ENCODE results near the gene GLT8D2.

The GLT8D2 gene

GRCh38 chr12:103997286-103997900 is 52.6 kb downstream of the GLT8D2 start:
- DNase-seq = no peak

- DNase-seq = no peak
Observed at GRCh38 chr12:103996595-103996994, 53.4 kb downstream of the GLT8D2 start.

DNA sequence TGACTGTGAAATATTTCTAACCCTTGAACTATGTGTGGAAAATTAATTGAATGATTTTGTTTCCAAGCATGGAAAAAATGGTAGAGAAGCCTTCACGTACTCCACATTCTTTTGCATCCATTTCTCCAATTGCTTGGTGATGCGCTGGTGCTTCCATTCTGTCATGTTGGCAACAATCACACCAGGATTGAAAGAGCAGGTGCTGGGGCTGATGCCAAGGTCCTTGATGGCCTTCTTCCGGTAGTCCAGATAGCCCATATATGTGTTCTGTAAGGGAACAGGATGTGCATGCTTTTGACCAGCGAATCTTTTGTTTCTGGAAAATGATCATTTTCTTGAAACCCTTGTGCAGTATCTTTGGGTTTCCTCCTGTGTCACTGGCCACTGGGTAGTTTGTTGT is 55.8 kb downstream of the GLT8D2 start:
- DNase-seq = no peak

DNA sequence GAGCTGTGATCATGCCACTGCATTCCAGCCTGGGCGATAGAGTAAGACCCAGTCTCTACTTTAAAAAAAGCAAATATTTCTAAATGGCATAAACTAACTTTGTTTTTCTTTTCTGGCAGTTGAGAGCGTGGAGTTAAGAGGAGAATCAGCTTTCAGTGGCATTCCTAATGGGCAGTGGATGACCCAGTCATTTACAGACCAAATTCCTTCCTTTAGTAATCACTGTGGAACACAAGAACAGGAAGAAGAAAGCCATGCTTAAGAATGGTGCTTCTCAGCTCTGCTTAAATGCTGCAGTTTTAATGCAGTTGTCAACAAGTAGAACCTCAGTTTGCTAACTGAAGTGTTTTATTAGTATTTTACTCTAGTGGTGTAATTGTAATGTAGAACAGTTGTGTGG is 63.2 kb downstream of the GLT8D2 start:
- no peak for DNase-seq

- DNase-seq = no peak
Observed at GRCh38 chr12:103978384-103978982, 71.5 kb downstream of the GLT8D2 start.

DNA sequence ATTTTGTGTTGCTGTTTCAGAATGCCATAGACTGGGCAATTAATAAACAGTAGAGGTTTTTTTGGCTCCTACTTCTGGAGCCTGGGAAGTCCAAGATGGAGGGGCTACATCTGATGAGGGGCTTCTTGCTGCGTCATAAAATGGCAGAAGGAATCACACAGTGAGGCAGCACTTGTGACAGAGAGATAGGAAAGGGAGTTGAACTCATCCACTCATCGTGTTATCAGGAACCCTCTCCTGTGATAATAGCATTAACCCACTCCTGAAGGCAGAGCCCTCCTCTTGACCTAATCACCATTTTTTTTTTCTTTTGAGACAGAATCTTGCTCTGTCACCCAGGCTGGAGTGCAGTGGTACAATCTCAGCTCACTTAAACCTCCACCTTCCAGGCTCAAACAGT is 74.6 kb downstream of the GLT8D2 start:
- no peak for DNase-seq

GRCh38 chr12:103973909-103974308 is 76.1 kb downstream of the GLT8D2 start:
- DNase-seq = no peak

DNA sequence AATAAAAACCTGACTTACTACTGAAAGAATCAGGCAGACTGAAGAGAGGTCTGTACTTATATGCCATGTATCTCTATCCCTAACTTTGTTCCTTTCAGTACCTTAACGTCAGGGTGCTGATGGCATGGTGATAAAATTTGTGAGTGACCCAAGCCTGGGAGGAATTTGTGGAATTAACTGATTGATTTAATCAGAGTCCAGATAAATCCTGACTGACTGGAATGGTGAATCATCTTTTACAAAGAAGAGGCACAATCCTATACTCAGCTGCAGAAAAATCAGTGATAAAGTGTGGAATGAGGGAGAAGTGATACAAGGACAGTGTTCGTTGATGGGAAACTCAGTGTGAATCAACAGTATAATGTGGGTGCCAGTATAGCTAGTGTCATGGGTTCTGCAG is 80.6 kb downstream of the GLT8D2 start:
- no peak for DNase-seq

GRCh38 chr12:103966736-103967135 is 83.3 kb downstream of the GLT8D2 start:
- no peak for DNase-seq

GRCh38 chr12:103965590-103966504 is 84.1 kb downstream of the GLT8D2 start, which contains the start of gene TDG:
TDG (plus strand) TSS chr12:103965872; CDS start chr12:103966038, 166 bp downstream.
- DNase-seq = peak; percentile 91

DNA sequence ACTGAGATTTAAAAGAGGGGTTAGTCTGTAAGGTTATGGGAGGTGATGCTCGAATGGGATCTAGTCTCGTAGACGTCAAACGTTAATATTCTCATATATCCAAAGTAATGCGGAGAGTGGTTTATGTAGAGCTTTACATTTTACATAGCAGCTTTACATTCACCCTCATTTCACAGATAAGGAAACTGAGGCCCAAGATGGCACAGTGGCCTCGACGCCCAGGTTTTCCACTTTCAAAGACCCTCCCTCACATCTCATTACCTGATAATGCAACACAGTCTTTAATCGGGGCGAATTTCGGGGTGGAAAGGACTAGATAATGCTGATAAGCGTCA is 84.8 kb downstream of the GLT8D2 start:
- no peak for DNase-seq

DNA sequence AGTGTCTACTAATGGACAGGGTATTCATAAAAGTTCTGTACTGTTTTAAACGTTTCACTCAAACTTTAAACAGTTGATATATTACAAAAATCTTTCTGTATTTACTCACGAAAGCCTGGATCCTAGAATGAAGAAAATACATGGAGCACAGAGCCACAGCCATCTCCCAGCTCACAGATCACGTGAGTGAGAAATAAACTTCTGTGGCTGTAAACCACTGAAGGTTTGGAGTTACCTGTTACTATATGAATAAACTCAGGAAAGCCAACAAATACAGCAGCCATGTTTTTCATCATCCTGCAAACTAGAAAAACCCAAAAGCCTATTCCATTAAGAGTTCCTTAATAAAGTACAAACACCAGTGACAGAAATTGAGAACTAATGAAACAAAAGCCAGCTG is 85.2 kb downstream of the GLT8D2 start:
- DNase-seq = no peak

GRCh38 chr12:103962493-103962892 is 87.5 kb downstream of the GLT8D2 start:
- no peak for DNase-seq

DNA sequence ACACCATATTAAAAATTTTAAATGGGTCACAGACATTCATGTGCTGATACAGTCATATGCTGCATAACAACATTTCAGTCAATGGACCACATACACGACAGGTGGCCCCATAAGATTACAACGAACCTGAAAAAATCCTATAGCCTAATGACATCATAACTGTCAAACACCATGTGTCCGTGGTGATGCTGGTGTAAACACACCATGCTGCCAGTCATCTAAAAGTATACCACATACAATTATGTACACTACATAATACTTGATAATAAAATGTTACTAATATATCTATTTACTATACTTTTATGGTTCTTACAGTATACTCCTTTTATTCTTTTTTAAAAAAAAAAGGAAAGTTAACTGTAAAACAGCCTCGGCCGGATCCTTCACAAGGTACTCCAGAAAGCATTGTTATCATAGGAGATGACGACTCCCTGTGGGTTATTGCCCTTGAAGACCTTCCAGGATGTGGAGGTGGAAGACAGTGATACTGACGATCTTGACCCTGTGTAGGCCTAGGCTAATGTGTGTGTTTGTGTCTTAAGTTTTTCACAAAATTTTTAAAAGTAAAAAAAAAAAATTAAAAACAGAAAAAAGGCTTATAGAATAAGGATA is 89.3 kb downstream of the GLT8D2 start:
- DNase-seq = no peak

GRCh38 chr12:103958621-103959020 is 91.4 kb downstream of the GLT8D2 start:
- no peak for DNase-seq

DNA sequence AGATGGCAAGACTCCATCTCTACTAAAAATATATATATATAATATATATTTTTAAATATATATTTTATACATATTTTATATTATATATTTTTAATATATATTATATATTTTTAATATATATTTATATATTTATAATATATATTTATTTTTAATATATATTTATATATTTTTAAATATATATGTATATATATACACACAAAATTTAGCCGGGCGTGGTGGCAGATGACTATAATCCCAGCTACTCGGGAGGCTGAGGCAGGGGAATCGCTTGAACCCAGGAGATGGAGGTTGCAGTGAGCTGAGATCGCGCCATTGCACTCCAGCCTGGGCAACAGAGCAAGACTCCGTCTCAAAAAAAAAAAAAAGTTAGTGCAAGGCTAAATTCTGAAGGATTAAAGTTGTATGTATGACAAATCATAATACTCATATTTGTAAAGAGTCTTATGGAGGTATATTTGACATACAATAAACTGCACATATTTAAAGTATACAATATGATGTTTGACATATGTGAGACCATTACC is 92.1 kb downstream of the GLT8D2 start:
- no peak for DNase-seq

DNA sequence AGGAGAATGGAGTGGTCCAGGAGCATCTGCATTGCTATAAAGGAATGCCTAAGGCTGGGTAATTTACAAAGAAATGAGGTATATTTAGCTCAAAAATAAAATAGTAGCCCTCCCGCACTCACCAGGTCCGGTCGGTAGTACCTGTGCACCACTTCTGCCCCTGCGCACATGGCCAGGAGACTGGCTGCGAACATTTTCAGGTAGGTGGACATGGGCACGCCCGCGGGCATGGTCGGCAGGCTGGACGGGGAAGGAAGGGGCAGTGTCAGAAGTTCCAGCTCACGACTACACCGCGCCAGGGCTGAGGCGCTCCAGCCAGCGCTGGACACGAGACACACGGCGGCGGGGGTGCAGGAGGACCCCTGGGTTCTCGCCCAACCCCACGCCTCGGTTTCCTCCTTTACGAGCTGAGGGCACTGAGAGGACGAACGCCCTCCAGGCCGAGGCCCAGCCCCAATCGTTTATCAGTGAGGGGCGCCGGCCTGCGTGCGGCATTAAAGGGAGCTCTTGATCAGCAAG is 93.4 kb downstream of the GLT8D2 start:
- no peak for DNase-seq

GRCh38 chr12:103955811-103956508 is 94.0 kb downstream of the GLT8D2 start:
- no peak for DNase-seq

DNA sequence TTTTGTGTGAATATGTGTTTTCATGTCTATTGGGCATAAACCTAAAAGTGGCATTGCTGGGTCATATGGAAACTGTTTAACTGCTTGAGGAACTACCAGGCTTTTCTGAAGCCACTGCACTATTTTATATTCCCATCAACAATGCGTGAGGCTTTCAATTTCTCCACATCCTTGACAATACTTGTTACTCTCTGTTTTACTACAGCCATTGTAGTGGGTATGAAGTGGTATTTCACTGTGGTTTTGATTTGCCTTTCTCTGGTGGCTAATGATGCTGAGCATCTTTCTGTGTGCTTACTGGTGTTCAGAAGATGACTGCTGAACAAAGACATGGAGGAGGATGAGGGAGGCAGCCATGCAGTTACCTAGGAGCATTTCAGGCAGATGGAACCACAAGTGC is 97.5 kb downstream of the GLT8D2 start:
- DNase-seq = no peak

DNA sequence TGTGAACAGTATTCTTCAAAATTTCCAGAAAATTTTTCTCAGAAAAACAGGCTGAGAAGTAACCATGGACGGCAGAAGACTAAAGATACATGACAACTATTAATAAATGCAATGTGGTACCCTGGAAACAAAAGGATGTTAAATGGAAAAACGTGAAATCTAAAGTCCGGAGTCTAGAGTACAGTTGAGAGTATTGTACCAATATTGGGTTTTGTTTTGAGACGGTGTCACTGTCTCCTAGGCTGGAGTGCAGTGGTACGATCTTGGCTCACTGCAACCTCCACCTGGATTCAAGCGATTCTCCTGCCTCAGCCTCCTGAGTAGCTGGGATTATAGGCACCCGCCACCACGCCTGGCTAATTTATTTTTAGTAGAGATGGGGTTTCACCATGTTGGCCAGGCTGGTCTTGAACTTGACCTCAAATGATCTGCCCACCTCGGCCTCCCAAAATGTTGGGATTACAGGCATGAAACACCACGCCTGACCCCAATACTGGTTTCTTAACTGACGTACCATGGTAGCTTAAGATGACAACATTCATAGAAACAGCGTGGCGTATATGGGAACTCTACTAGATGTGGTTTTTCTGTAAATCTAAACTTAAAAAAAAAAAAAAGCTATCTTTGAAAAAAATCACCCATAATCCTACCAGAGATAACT is 101.1 kb downstream of the GLT8D2 start:
- DNase-seq = no peak

GRCh38 chr12:103947871-103948555 is 102.0 kb downstream of the GLT8D2 start:
- no peak for DNase-seq

All from NCI-H1436 treated with DMSO at 0.1 percent for 48 hours (cell line).